Trophoblast cell (in vitro differentiated cells and primary cell): Measurements from ENCODE around the gene GALNT1.
A peak's percentile ranks its signal among the peaks of the same experiment; 100 is the strongest.

Experiments
- DNase-seq, 2 donors: peaks; one replicate each; pipeline ENCODE4 v3.0.0-alpha.2; 2016
- H2AFZ ChIP-seq: 2 replicates; pipeline ENCODE4 v1.6.1; 2013; ENCODE audit warnings: low read length, moderate library complexity, mild to moderate bottlenecking; ENCODE audit not compliant: insufficient read depth, poor library complexity
- H2AK5ac ChIP-seq: 2 replicates; pipeline ENCODE4 v1.6.1; 2013; ENCODE audit warnings: mild to moderate bottlenecking, low read length
- H2BK120ac ChIP-seq: 2 replicates; pipeline ENCODE4 v1.6.1; 2013; ENCODE audit warnings: low read length, mild to moderate bottlenecking, moderate library complexity; ENCODE audit not compliant: insufficient read depth, poor library complexity
- H2BK12ac ChIP-seq: 2 replicates; pipeline ENCODE4 v1.6.1; 2013; ENCODE audit warnings: mild to moderate bottlenecking, low read length, moderate library complexity
- H2BK5ac ChIP-seq: 2 replicates; pipeline ENCODE4 v1.6.1; 2013; ENCODE audit warnings: low read length, low read depth, moderate library complexity, mild to moderate bottlenecking; ENCODE audit not compliant: poor library complexity
- H3K14ac ChIP-seq: 2 replicates; pipeline ENCODE4 v1.6.1; 2013; ENCODE audit warnings: mild to moderate bottlenecking, low read length
- H3K18ac ChIP-seq: 2 replicates; pipeline ENCODE4 v1.6.1; 2013; ENCODE audit warnings: mild to moderate bottlenecking, low read length
- H3K23ac ChIP-seq: 2 replicates; pipeline ENCODE4 v1.6.1; 2013; ENCODE audit warnings: low read length
- H3K27ac ChIP-seq: 2 replicates; pipeline ENCODE4 v1.5.1; 2013; ENCODE audit warnings: low read depth, mild to moderate bottlenecking, inconsistent platforms, low read length, moderate library complexity
- H3K27me3 ChIP-seq: 2 replicates; pipeline ENCODE4 v1.6.1; 2013; ENCODE audit warnings: inconsistent platforms, mild to moderate bottlenecking, low read length, moderate library complexity; ENCODE audit not compliant: insufficient read depth
- H3K36me3 ChIP-seq, 2 experiments: 1 replicate in 1 of 2; 2 replicates in 1 of 2; pipeline ENCODE4 v1.6.1; 2013; ENCODE audit warnings: low read length in 2 of 2, mild to moderate bottlenecking in 2 of 2, moderate library complexity in 1 of 2; ENCODE audit not compliant: insufficient read depth in 2 of 2, control insufficient read depth in 1 of 2
- H3K4ac ChIP-seq: 2 replicates; pipeline ENCODE4 v1.6.1; 2013; ENCODE audit warnings: low read depth, mild to moderate bottlenecking, low read length, moderate library complexity
- H3K4me1 ChIP-seq, 2 experiments: 1 replicate in 1 of 2; 2 replicates in 1 of 2; pipeline ENCODE4 v1.6.1; 2013; ENCODE audit warnings: low read length in 2 of 2, mild to moderate bottlenecking in 2 of 2, moderate library complexity in 1 of 2; ENCODE audit not compliant: insufficient read depth in 2 of 2, control insufficient read depth in 1 of 2
- H3K4me2 ChIP-seq: 2 replicates; pipeline ENCODE4 v1.6.1; 2013; ENCODE audit warnings: inconsistent platforms, mild to moderate bottlenecking, low read length, moderate library complexity
- H3K4me3 ChIP-seq: 2 replicates; pipeline ENCODE4 v1.5.1; 2013; ENCODE audit warnings: mild to moderate bottlenecking, low read depth, low read length, inconsistent platforms
- H3K79me1 ChIP-seq: one replicate; pipeline ENCODE4 v1.6.1; 2013; ENCODE audit warnings: low read length
- H3K79me2 ChIP-seq: 2 replicates; pipeline ENCODE4 v1.6.1; 2013; ENCODE audit warnings: low read length, mild to moderate bottlenecking; ENCODE audit not compliant: control insufficient read depth, insufficient read depth, poor library complexity
- H3K9ac ChIP-seq: 2 replicates; pipeline ENCODE4 v1.6.1; 2013; ENCODE audit warnings: mild to moderate bottlenecking, low read length
- H3K9me3 ChIP-seq: 2 replicates; pipeline ENCODE4 v1.6.1; 2013; ENCODE audit warnings: low read depth, mild to moderate bottlenecking, control low read depth, inconsistent platforms, low read length; ENCODE audit not compliant: insufficient read depth
- H4K12ac ChIP-seq: 2 replicates; pipeline ENCODE4 v1.6.1; 2013; ENCODE audit warnings: low read depth, mild to moderate bottlenecking, low read length, moderate library complexity
- H4K8ac ChIP-seq: 2 replicates; pipeline ENCODE4 v1.6.1; 2013; ENCODE audit warnings: low read depth, mild to moderate bottlenecking, low read length, moderate library complexity
- H4K91ac ChIP-seq: one replicate; pipeline ENCODE4 v1.6.1; 2013; ENCODE audit warnings: low read depth, mild to moderate bottlenecking, low read length, moderate library complexity
- WGBS: extraction: QIAGEN DNeasy Blood & Tissue Kit; methylation state at CpG from one replicate; pipeline ENCODE4 v1.1.7; 2013; ENCODE audit warnings: missing lambda C conversion rate; ENCODE audit not compliant: insufficient read length, insufficient coverage; ENCODE audit errors: extremely low coverage; 5-methylcytosine and 5-hydroxymethylcytosine counted together

GALNT1 gene

GRCh38 chr18:35577045-35577848 is 4.3 kb upstream of the GALNT1 start:
- no peak overlapping the region for H3K4me3 ChIP-seq
- H3K4me2 ChIP-seq = no peak overlapping the region
- no peak overlapping the region for H2AK5ac ChIP-seq
- no peak overlapping the region for H3K27ac ChIP-seq
- H3K79me2 ChIP-seq = peaks cover 10% of the 10 kb centered on the region
- no peak for DNase-seq
- H3K79me1 ChIP-seq = peaks cover 10% of the 10 kb centered on the region
- no peak overlapping the region for H2AFZ ChIP-seq
- H3K23ac ChIP-seq = no peak overlapping the region
- no peak overlapping the region for H3K4ac ChIP-seq
- no peak overlapping the region for H4K12ac ChIP-seq
- H4K91ac ChIP-seq = no peak overlapping the region
- peaks cover 0 to 5% of the 10 kb centered on the region in 2 experiments for H3K4me1 ChIP-seq
- no peak overlapping the region for H2BK12ac ChIP-seq
- no peak overlapping the region for H2BK5ac ChIP-seq
- H2BK120ac ChIP-seq = no peak overlapping the region
- no peaks in the 10 kb centered on the region for H3K36me3 ChIP-seq
- H3K9ac ChIP-seq = no peak overlapping the region
- H3K18ac ChIP-seq = no peak overlapping the region
- H4K8ac ChIP-seq = no peak overlapping the region
- no peak overlapping the region for H3K14ac ChIP-seq
- no peaks in the 10 kb centered on the region for H3K27me3 ChIP-seq
- no CpG with 5 or more reads among the region's 8 CpGs for WGBS
- peaks cover 3% of the 10 kb centered on the region for H3K9me3 ChIP-seq

GRCh38 chr18:35578481-35578880 is 3.1 kb upstream of the GALNT1 start:
- H2BK5ac ChIP-seq = no peak overlapping the region

GRCh38 chr18:35578936-35579335 is 2.6 kb upstream of the GALNT1 start:
- Histone ChIP-seq H3K9me3 (peaks cover 3% of the 10 kb centered on the region), H3K4ac (no peak overlapping the region), H3K9ac (no peak overlapping the region), H4K91ac (no peak overlapping the region), H3K27me3 (no peaks in the 10 kb centered on the region), H3K79me2 (peaks cover 10% of the 10 kb centered on the region), H3K36me3 (no peaks in the 10 kb centered on the region), H2BK12ac (no peak overlapping the region), H2BK120ac (no peak overlapping the region), H3K4me3 (no peak overlapping the region), H3K18ac (no peak overlapping the region), H4K8ac (no peak overlapping the region), H3K4me2 (no peak overlapping the region), H3K27ac (no peak overlapping the region), H2BK5ac (no peak overlapping the region), H3K14ac (no peak overlapping the region), H3K23ac (no peak overlapping the region), H4K12ac (no peak overlapping the region), H3K4me1 (peaks cover 0 to 9% of the 10 kb centered on the region in 2 experiments), H2AFZ (no peak overlapping the region), H2AK5ac (no peak overlapping the region), H3K79me1 (peaks cover 10% of the 10 kb centered on the region)
- no peak for DNase-seq
- WGBS = no CpG with 5 or more reads among the region's 4 CpGs

More at GRCh38 chr18:35578481-35578880, 3.1 kb upstream of the GALNT1 start:
- H3K27me3 ChIP-seq = no peaks in the 10 kb centered on the region
- no peak overlapping the region for H2BK120ac ChIP-seq
- peaks cover 10% of the 10 kb centered on the region for H3K79me2 ChIP-seq
- no peaks in the 10 kb centered on the region for H3K36me3 ChIP-seq
- no peak overlapping the region for H3K27ac ChIP-seq
- H4K12ac ChIP-seq = no peak overlapping the region
- H3K4me2 ChIP-seq = no peak overlapping the region
- WGBS = no CpG with 5 or more reads among the region's 1 CpG
- peaks cover 0 to 9% of the 10 kb centered on the region in 2 experiments for H3K4me1 ChIP-seq
- H3K9me3 ChIP-seq = peaks cover 3% of the 10 kb centered on the region
- DNase-seq = peak in 1 of 2 donors; percentile 19
- H4K8ac ChIP-seq = no peak overlapping the region
- H2AK5ac ChIP-seq = no peak overlapping the region
- no peak overlapping the region for H3K18ac ChIP-seq
- H2AFZ ChIP-seq = no peak overlapping the region
- no peak overlapping the region for H4K91ac ChIP-seq
- H3K14ac ChIP-seq = no peak overlapping the region
- no peak overlapping the region for H3K4me3 ChIP-seq
- H3K4ac ChIP-seq = no peak overlapping the region
- H3K79me1 ChIP-seq = peaks cover 10% of the 10 kb centered on the region
- no peak overlapping the region for H3K23ac ChIP-seq
- H3K9ac ChIP-seq = no peak overlapping the region
- no peak overlapping the region for H2BK12ac ChIP-seq

- peak overlapping the region; percentile 89 for H3K27ac ChIP-seq
- peak overlapping the region; percentile 92 for H2AFZ ChIP-seq
- H2BK12ac ChIP-seq = peak overlapping the region; percentile 54
- no peaks in the 10 kb centered on the region for H3K27me3 ChIP-seq
- H2BK120ac ChIP-seq = peak overlapping the region; percentile 93
- H4K8ac ChIP-seq = peak overlapping the region; percentile 40
- DNase-seq = peak; percentile 46 to 66
- H3K23ac ChIP-seq = no peak overlapping the region
- no peak overlapping the region for H2AK5ac ChIP-seq
- peak overlapping the region; percentile 88 for H3K4ac ChIP-seq
- peak overlapping the region; percentile 77 for H3K9ac ChIP-seq
- H4K91ac ChIP-seq = peak overlapping the region; percentile 98
- H3K18ac ChIP-seq = peak overlapping the region; percentile 97
- no CpG with 5 or more reads among the region's 96 CpGs for WGBS
- peak overlapping the region; percentile 95 for H4K12ac ChIP-seq
- H2BK5ac ChIP-seq = peak overlapping the region; percentile 95
- H3K4me1 ChIP-seq = peaks cover 0 to 9% of the 10 kb centered on the region in 2 experiments
- H3K36me3 ChIP-seq = peaks cover 0 to 2% of the 10 kb centered on the region in 2 experiments
- H3K79me1 ChIP-seq = peaks cover 10% of the 10 kb centered on the region
- H3K9me3 ChIP-seq = peaks cover 4% of the 10 kb centered on the region
- H3K4me2 ChIP-seq = peak overlapping the region; percentile 90
- peaks cover 14% of the 10 kb centered on the region for H3K79me2 ChIP-seq
- peak overlapping the region; percentile 99 for H3K14ac ChIP-seq
- H3K4me3 ChIP-seq = peak overlapping the region; percentile 82
These were observed 620 bp upstream of the GALNT1 start for GRCh38 chr18:35580701-35581539.
